Suppressor macrophage treated with lipopolysaccharide for 4 hours (primary cell): ENCODE measurements around the gene GDI1.

ENCODE experiments used
- DNase-seq: peaks from one replicate; pipeline ENCODE4 v3.0.0-alpha.2; 2020

GDI1 gene

DNA sequence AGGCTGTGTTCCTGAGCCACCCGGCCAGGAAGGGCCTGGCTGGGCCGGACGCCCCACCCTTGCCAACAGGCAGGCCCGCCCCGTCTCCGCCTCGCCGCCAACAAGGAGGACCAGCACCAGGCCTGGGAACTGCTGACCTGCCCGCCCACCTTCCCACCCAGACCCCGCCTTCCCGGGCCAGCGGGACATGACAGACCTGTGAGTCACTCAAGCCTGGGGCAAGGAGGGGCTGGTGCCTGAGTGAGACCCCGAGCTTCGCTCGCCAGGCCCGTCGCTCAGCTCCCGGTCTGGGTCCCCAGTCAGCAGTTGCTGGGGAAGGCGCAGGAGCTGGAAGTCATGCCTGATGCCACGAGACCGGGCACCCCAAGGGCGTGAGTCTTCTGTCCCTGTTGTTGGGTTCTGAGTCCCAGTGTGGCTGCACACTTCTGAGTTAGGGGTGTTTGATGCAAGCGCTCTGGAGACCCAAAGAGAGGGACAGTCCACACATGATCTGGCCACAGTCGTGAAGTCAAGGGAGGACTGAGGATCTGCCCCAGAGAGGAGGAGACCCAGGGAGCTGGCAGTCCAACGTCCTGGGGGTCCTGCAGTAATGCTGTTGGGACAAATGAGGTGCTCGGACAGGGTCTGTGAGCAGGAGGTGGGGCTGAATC, 27.6 kb upstream of the GDI1 start, which contains the start of gene DNASE1L1:
DNASE1L1 (minus strand) TSS at position 33 of the 650 bp plus-strand sequence. CDS start 3,686 bp downstream, outside the sequence.
- DNase-seq: peak; percentile 91

DNA sequence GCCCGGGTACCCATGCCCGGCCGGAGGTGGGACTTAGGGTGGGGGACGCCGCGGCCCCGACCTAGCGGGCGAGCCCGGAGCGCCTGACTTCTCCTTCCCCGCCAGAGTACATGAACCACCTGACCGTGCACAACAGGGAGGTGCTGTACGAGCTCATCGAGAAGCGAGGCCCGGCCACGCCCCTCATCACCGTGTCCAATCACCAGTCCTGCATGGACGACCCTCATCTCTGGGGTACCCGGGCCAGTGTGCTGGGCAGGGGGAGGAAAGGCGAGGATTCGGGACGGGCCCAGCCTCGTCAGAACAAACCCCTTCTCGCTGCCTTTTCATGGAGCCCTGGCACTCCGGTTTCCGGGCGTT, 25.0 kb upstream of the GDI1 start:
- DNase-seq: peak; percentile 25

DNA sequence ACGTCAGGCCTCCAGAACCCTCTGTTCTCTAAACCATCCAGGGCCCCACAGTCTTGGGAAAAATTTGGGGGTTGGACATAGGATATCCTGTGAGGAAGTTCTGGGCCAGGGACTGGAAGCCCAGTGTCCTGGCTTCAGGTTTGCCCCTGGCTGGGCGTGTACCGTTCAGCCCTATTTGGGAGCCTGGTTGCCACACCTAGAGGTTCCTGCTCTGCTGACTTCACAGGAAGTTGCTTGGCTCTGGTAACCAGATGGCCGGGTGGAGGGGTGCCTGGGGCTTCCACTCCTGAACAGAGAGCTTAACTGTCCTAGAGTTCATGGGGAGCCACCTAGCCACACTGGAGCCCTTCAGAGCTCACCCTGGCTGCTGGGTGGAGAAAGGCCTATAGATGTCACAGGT, 24.5 kb upstream of the GDI1 start:
- peak; percentile 11 for DNase-seq

DNA sequence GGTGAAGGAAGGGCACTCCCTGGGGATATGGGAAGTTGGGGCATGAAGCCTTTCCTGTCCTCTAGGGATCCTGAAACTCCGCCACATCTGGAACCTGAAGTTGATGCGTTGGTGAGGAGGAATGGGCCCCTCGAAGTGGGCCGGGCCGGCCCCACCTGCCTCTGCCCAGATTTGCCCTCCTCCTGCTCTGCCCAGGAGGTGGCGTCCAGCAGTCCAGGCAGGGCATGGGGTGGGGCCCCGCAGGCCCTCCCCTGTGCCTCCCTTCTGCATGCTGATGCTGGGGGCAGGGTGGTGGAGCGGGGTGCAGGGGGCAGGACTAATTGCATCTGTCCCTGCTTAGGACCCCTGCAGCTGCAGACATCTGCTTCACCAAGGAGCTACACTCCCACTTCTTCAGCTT, 23.8 kb upstream of the GDI1 start:
- DNase-seq: no peak

DNA sequence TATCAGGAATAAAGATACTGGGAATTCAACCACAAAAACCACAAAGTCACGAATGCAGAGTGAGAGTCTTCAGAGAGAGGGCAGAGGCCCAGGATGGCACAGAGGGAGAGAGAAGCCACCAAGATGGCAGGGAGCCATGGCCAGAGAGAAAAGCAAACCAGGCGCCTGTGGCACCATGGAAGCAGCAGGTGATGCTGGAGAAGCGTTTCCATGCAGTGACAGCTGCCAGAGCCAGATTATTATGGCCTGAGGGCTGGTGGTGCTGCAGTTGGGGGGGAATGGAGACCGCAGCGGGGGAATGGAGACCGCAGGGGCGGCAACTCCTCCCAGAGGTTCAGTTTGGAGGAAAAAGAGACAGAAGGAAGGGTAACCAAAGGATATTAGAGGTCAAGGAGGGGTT, 19.8 kb upstream of the GDI1 start:
- no peak for DNase-seq

- DNase-seq: no peak
These were observed 17.8 kb upstream of the GDI1 start for GRCh38 chrX:154419189-154419588.

GRCh38 chrX:154419688-154420401, 17.1 kb upstream of the GDI1 start:
- no peak for DNase-seq

DNA sequence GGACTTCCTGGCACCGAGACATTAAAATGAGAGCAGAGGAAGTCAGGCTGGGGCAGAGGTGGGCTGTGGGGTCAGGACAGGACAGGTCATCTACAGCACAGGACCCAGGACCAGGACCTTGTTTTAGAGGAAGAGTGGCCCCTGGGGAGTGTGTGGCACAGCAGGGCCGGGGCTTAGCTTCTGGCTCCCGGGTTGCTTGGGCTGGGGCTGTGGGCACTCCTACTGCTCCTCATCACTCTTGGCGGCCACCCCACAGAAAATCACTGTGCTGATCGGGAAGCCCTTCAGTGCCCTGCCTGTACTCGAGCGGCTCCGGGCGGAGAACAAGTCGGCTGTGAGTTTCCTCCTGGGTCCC, 16.6 kb upstream of the GDI1 start:
- DNase-seq: no peak

DNA sequence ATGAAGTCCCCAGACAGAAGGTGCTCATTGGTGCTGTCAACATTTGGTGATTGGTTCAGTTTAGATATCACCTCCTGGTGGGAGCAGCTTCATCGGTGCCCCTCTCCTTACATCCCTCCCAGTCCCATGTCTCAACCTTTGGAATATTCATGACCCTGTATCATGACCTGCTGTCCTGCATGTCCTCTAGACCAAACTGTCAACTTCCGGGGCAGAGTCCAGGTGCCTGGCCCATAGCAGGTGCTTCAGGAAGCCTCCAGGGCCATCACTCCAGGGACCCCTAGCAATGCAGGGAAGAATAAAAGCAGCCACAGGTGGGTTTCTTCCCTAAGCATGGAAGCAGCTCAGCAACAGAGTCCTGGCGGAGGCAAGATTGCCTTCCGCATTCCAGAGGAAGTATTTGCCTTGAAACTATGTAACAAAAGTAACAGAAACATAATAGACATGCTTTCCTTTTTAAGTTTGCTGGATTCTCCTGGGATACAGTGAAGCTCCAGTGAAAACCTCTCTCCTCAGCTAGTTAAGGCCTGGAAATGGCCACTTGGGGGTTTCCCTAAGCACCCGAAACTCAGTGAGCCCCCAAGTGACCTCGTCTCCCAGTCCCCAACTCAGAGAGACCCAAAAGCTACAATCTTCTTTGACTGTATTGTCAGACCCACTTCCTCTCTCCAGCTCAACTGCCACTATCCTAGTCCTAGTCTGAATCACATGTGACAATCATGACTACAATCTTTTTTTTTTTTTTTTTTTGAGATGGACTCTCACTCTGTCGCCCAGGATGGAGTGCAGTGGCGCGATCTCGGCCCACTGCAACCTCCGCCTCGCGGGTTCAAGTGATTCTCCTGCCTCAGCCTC, 9.8 kb upstream of the GDI1 start:
- DNase-seq: peak; percentile 44

- DNase-seq: peak; percentile 93
These were observed 8.5 kb upstream of the GDI1 start, which contains the start of gene ATP6AP1 for GRCh38 chrX:154428176-154429171. Gene ATP6AP1 (plus strand): TSS chrX:154428677. CDS start chrX:154428693, 16 bp downstream.

DNA sequence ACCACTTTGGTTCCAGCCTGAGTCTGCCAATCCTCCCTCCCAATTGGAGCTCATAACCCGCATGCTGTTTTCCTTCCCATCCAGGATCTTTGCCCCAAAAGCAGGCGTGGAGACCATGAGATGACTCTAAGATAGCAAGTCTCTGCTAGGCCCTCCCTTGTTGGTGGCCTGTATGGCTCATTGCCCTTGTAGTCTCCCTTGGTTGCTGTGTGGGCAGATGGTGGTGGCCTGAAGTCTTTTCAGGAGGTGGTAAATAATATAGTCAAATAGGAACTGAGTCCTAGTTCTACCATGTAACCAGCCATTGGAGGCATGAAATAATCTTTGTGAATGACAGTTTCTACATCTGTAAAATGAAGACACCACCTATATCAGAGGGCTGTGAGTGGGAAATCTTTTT, 7.2 kb upstream of the GDI1 start:
- peak; percentile 47 for DNase-seq

- peak; percentile 53 for DNase-seq
These were observed 6.5 kb upstream of the GDI1 start for GRCh38 chrX:154430479-154430878.

DNA sequence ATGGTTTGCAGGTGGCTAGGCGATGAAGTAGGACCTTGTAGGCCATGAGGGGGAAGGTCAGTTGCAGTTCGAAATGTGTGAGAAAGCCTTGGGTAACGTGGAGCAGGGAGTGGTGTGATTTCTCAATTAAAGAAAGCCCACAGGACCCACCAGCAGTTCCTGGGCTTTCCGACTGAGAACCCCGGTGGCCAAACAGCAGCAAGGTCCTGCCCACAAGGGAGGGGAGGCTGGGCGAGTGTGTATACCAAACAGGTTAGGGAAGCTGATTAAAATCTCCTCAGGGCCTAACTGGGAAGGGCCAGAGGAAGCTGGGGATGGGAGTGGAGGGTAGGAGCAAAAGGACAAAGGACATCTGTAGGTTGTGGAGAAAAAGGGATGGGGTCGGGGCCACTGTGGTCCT, 6.0 kb upstream of the GDI1 start:
- peak; percentile 78 for DNase-seq

- peak; percentile 66 for DNase-seq
These were observed 5.6 kb upstream of the GDI1 start for GRCh38 chrX:154431341-154431740.

DNA sequence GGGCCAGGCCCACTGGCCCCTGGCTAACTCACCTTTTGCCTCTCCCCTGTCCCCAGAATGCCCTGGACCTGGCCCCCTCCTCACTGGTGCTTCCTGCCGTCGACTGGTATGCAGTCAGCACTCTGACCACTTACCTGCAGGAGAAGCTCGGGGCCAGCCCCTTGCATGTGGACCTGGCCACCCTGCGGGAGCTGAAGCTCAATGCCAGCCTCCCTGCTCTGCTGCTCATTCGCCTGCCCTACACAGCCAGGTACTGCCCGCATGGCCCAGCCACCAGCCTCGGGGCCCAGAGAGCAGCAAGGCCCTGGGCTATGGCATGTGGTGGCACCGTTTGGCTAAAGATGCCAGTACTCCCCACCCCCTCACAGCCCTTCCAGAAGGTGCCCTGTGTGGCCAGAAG, 4.7 kb upstream of the GDI1 start:
- DNase-seq: no peak

DNA sequence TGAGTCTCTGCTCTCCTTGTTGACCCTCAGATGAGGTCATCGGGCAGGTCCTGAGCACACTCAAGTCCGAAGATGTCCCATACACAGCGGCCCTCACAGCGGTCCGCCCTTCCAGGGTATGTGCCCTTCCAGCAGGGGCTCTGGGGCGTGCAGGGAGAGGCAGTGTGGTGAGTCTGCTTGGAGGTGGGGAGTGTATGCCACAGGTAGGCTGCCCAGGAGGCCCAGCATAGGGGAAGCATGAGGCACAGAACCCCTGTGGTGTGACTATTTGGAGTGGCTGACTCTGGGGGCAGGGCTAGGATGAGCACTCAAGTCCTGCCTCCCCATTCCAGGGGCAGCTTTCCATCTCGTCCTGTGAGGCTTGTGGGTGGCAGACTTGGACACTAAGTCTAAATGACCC, 3.3 kb upstream of the GDI1 start:
- no peak for DNase-seq

- DNase-seq: no peak
These were observed 2.4 kb upstream of the GDI1 start for GRCh38 chrX:154434394-154435168.

- DNase-seq: no peak
These were observed 1.7 kb upstream of the GDI1 start for GRCh38 chrX:154435171-154435733.

GRCh38 chrX:154436374-154436982, 476 bp upstream of the GDI1 start:
- peak; percentile 50 for DNase-seq

DNA sequence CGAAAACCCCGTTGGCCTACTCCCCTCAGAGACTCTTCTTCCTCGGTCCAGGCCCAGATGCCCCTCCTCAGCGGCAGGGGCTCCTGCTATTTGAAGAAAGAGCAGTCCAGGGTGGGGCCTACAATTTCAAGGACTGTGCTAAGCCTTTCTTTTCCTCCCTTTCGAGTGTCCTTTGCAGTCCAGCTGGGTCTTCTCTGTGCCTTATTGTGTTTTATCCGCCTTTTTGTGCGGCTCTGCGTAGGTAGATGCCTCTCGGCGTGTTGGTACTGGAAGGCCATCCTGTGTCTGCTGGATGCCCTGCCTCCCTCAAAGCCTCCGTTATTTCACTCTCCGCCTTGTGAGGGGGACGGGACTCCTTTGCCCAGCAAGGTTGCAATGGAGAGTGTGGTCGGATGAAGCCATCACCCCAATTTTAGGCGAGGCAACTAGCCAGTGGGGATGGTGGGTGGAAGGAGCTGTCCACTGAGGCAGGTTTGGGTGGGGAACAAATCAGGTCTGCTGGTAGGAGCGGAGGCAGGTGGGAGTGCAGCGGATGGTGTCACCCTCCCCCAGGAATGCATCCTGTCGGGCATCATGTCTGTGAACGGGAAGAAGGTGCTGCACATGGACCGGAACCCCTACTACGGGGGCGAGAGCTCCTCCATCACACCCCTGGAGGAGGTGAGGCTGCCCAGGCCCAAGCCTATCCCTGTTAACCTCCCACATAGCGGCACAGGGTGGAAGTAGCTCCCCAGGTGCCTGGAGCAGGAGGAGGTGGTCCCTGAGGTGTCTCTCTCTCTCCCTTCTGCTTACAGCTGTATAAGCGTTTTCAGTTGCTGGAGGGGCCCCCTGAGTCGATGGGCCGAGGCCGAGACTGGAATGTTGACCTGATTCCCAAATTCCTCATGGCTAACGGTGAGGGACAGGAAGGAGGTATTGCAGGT, 1.3 kb downstream of the GDI1 start:
- no peak for DNase-seq
